Measurements from ENCODE around the gene CASKIN1. TPM values are rescaled to one million over a fixed set of nuclear protein-coding genes. Genes with fewer than 3 reads are reported as not detected.

CASKIN1 gene
- total RNA-seq, 1 experiment from 2014 or later: 7.9 TPM

GRCh38 chr16:2174396-2175131, 21.8 kb downstream of the CASKIN1 start:
- no CpG with 5 or more reads among the region's 21 CpGs for WGBS (ENCODE audit: extremely low coverage, insufficient read length, low lambda C conversion rate)
- TF ChIP-seq CTCF (conservative IDR thresholded peaks at IDR 0.05): no peak
- H3K9ac ChIP-seq (ENCODE audit: extremely low read depth, insufficient read length, low read length): no peak overlapping the region

More at GRCh38 chr16:2174396-2175131, 21.8 kb downstream of the CASKIN1 start:
- H4K20me1 ChIP-seq (ENCODE audit: control insufficient read depth, insufficient read depth, insufficient read length): no peaks in the 10 kb centered on the region
- no peak for DNase-seq
- no peak overlapping the region for H3K14ac ChIP-seq (ENCODE audit: insufficient read depth, low read length)
- H3K27me3 Mint-ChIP-seq (ENCODE audit: low read depth): no peaks in the 10 kb centered on the region
- H2BK20ac ChIP-seq (ENCODE audit: low read depth, low read length, poor library complexity, severe bottlenecking): no peak overlapping the region
- no peaks in the 10 kb centered on the region for H3K79me1 ChIP-seq (ENCODE audit: insufficient read depth, low read depth, low read length, poor library complexity, severe bottlenecking)
- no peak overlapping the region for H3K27ac ChIP-seq (ENCODE audit: insufficient read length, low read depth, low read length)
- H3K23ac ChIP-seq (ENCODE audit: insufficient read length, low read depth, low read length): no peak overlapping the region
- H3K56ac ChIP-seq (ENCODE audit: insufficient read length, low read depth, low read length): no peak overlapping the region
- no peaks in the 10 kb centered on the region for H3K27me3 ChIP-seq (ENCODE audit: insufficient read depth, low read length)
- no peak overlapping the region for H3K4me2 ChIP-seq (ENCODE audit: insufficient read depth, insufficient read length, low read length)
- no peaks in the 10 kb centered on the region for H3K4me1 Mint-ChIP-seq
- H3T11ph ChIP-seq (ENCODE audit: low read length): no peak overlapping the region
- H2BK120ac ChIP-seq (ENCODE audit: low read depth, low read length, poor library complexity, severe bottlenecking): no peak overlapping the region
- no peak overlapping the region for H2AFZ ChIP-seq (ENCODE audit: low read length)
- no peak overlapping the region for H2AK5ac ChIP-seq (ENCODE audit: insufficient read length, low read length)
- H2BK12ac ChIP-seq (ENCODE audit: insufficient read length, low read depth, low read length): no peak overlapping the region
- H2BK15ac ChIP-seq (ENCODE audit: low read depth, low read length): no peak overlapping the region
- no peak overlapping the region for H3K18ac ChIP-seq (ENCODE audit: insufficient read length, low read depth, low read length)
- no peak overlapping the region for H2BK5ac ChIP-seq (ENCODE audit: insufficient read length, low read length)
- no peak overlapping the region for H4K91ac ChIP-seq (ENCODE audit: insufficient read length, low read depth, low read length)
- peaks cover 4% of the 10 kb centered on the region for H3K23me2 ChIP-seq (ENCODE audit: insufficient read length, low read depth, low read length, poor library complexity, severe bottlenecking)
- no peak overlapping the region for H3K4me3 Mint-ChIP-seq
- peaks cover 11 to 44% (median 41%) of the 10 kb centered on the region in 3 experiments for H3K36me3 Mint-ChIP-seq (ENCODE audit: insufficient read depth in 1 of 3, low read depth in 3 of 3)
- no peaks in the 10 kb centered on the region for H3K79me2 ChIP-seq (ENCODE audit: insufficient read depth, low read length)
- H4K8ac ChIP-seq (replicated peaks; ENCODE audit: insufficient read length, low read depth, low read length): no peak overlapping the region
- no peak overlapping the region for H3K27ac Mint-ChIP-seq
- no peaks in the 10 kb centered on the region for H3K4me1 ChIP-seq (ENCODE audit: insufficient read depth, low read length)
- H3K9me3 Mint-ChIP-seq: no peaks in the 10 kb centered on the region
- no peak overlapping the region for H3K4ac ChIP-seq (ENCODE audit: low read depth, low read length)
- H3K9me3 ChIP-seq (ENCODE audit: control insufficient read depth, low read depth, low read length): no peaks in the 10 kb centered on the region
- H4K5ac ChIP-seq (ENCODE audit: insufficient read length, low read depth, low read length): no peak overlapping the region

Data from H9 (cell line).